WI38 (cell line): ENCODE results near the gene LRRTM3.

Experiments
- H3K4me3 ChIP-seq: 2 replicates; pipeline ENCODE4 v1.5.1; 2011; ENCODE audit warnings: low read depth, mild to moderate bottlenecking, control low read depth, low read length
- CTCF ChIP-seq: IDR thresholded peaks from 2 replicates; pipeline ENCODE4 v1.5.1; 2012; ENCODE audit warnings: low read depth, mild to moderate bottlenecking, control low read depth, low read length

LRRTM3 gene

GRCh38 chr10:67140641-67141040 is 214.8 kb downstream of the LRRTM3 start:
- no peak for TF ChIP-seq CTCF
- no peak overlapping the region for H3K4me3 ChIP-seq

- TF ChIP-seq CTCF = no peak
- no peak overlapping the region for H3K4me3 ChIP-seq
Measured at GRCh38 chr10:67141300-67141699, 215.5 kb downstream of the LRRTM3 start.

- no peak overlapping the region for H3K4me3 ChIP-seq
- no peak for TF ChIP-seq CTCF
Measured at GRCh38 chr10:67144530-67144929, 218.7 kb downstream of the LRRTM3 start.
